IMR-90 (cell line): ENCODE results near the gene SH3RF2. TPM values are rescaled to one million over a fixed set of nuclear protein-coding genes. Genes with fewer than 3 reads are reported as not detected.

Source experiments
- ATAC-seq: fragments of 200-7000 bp; cut with Tn5 transposase; 2 replicates; pipeline ENCODE4 v1.9.1; 2020; ENCODE audit warnings: low read depth, mild to moderate bottlenecking, moderate library complexity
- BruUV-seq: library from RNA; stranded (reverse); fragments of 400-500 nt; replicated peaks from 2 replicates; lab custom pipeline; 2021; lab: Mats Ljungman, UMichigan
- CTCF ChIA-PET: fragments of 300-600 bp; formaldehyde crosslinking; extraction: SDS; loops from one replicate; lab custom pipeline; 2021; ENCODE audit warnings: antibody characterized with exemption; lab: Yijun Ruan, JAX
- POLR2A ChIA-PET: fragments of 300-600 bp; sonication (Branson Sonifier 250); formaldehyde crosslinking; loops from one replicate; lab custom pipeline; 2022; ENCODE audit warnings: antibody characterized with exemption; ENCODE audit not compliant: unreplicated experiment; lab: Charles Lee
- DNase-seq: peaks from one replicate; pipeline ENCODE4 v3.0.0; 2013
- H2AFZ ChIP-seq: replicated peaks from 2 replicates; pipeline ENCODE3; 2013; ENCODE audit warnings: low read length, mild to moderate bottlenecking; ENCODE audit not compliant: poor library complexity
- H2AK5ac ChIP-seq: 2 replicates; pipeline ENCODE4 v1.6.1; 2013; ENCODE audit warnings: low read depth, low read length, inconsistent platforms
- H2AK9ac ChIP-seq: replicated peaks from 2 replicates; pipeline ENCODE3; 2013; ENCODE audit warnings: mild to moderate bottlenecking, low read depth, low read length, moderate library complexity; ENCODE audit not compliant: poor library complexity
- H2BK120ac ChIP-seq: 2 replicates; pipeline ENCODE4 v1.6.1; 2013; ENCODE audit warnings: low read depth, low read length, inconsistent platforms
- H2BK15ac ChIP-seq: 3 replicates; pipeline ENCODE4 v1.6.1; 2013; ENCODE audit warnings: low read depth, low read length, inconsistent platforms
- H2BK20ac ChIP-seq: 2 replicates; pipeline ENCODE4 v1.6.1; 2013; ENCODE audit warnings: low read depth, mild to moderate bottlenecking, inconsistent platforms, low read length, moderate library complexity
- H2BK5ac ChIP-seq: 2 replicates; pipeline ENCODE4 v1.6.1; 2013; ENCODE audit warnings: mild to moderate bottlenecking, low read depth, low read length, inconsistent platforms; ENCODE audit not compliant: poor library complexity, severe bottlenecking
- H3K14ac ChIP-seq: replicated peaks from 2 replicates; pipeline ENCODE4 v1.6.1; 2013; ENCODE audit warnings: low read depth, low read length, inconsistent platforms
- H3K18ac ChIP-seq: 2 replicates; pipeline ENCODE4 v1.6.1; 2013; ENCODE audit warnings: low read depth, low read length, control low read depth
- H3K23ac ChIP-seq: 2 replicates; pipeline ENCODE4 v1.6.1; 2013; ENCODE audit warnings: low read depth, low read length, inconsistent platforms
- H3K27ac ChIP-seq: 2 replicates; pipeline ENCODE4 v1.5.1; 2013; ENCODE audit warnings: mild to moderate bottlenecking, control low read depth, low read length; ENCODE audit not compliant: insufficient read depth
- H3K27me3 ChIP-seq: 2 replicates; pipeline ENCODE4 v1.6.1; 2013; ENCODE audit warnings: low read length; ENCODE audit not compliant: control insufficient read depth, insufficient read depth
- H3K36me3 ChIP-seq: 2 replicates; pipeline ENCODE4 v1.6.1; 2013; ENCODE audit warnings: low read length, mixed read lengths; ENCODE audit not compliant: control insufficient read depth, insufficient read depth
- H3K4ac ChIP-seq: 2 replicates; pipeline ENCODE4 v1.6.1; 2013; ENCODE audit warnings: low read depth, low read length, inconsistent platforms
- H3K4me1 ChIP-seq: 2 replicates; pipeline ENCODE4 v1.6.1; 2013; ENCODE audit warnings: low read length, mixed read lengths; ENCODE audit not compliant: control insufficient read depth, insufficient read depth
- H3K4me2 ChIP-seq: 2 replicates; pipeline ENCODE4 v1.6.1; 2013; ENCODE audit warnings: low read depth, mild to moderate bottlenecking, control low read depth, low read length, moderate library complexity
- H3K4me3 ChIP-seq: 2 replicates; pipeline ENCODE4 v1.5.1; 2013; ENCODE audit warnings: low read depth, mild to moderate bottlenecking, control low read depth, low read length, moderate library complexity; ENCODE audit not compliant: insufficient read depth
- H3K56ac ChIP-seq: 2 replicates; pipeline ENCODE4 v1.6.1; 2013; ENCODE audit warnings: low read length, inconsistent platforms; ENCODE audit not compliant: insufficient read depth; ENCODE audit errors: extremely low read depth
- H3K79me1 ChIP-seq, 2 experiments: 2 replicates each; pipeline ENCODE4 v1.6.1; 2013; ENCODE audit warnings: low read length in 2 of 2, inconsistent platforms in 1 of 2, low read depth in 1 of 2
- H3K9ac ChIP-seq: 2 replicates; pipeline ENCODE4 v1.6.1; 2013; ENCODE audit warnings: low read depth, low read length, control low read depth
- H3K9me1 ChIP-seq: 2 replicates; pipeline ENCODE4 v1.6.1; 2013; ENCODE audit warnings: low read length, inconsistent platforms; ENCODE audit not compliant: insufficient read depth
- H3K9me3 ChIP-seq: 2 replicates; pipeline ENCODE4 v1.6.1; 2013; ENCODE audit warnings: low read length; ENCODE audit not compliant: control insufficient read depth, insufficient read depth
- H4K20me1 ChIP-seq: 2 replicates; pipeline ENCODE4 v1.6.1; 2013; ENCODE audit warnings: low read length, inconsistent platforms; ENCODE audit not compliant: insufficient read depth
- H4K5ac ChIP-seq: 2 replicates; pipeline ENCODE4 v1.6.1; 2013; ENCODE audit warnings: mild to moderate bottlenecking, low read depth, low read length, control low read depth
- H4K8ac ChIP-seq, 2 experiments: 2 replicates each; pipeline ENCODE4 v1.6.1; 2013; ENCODE audit warnings: low read depth in 2 of 2, low read length in 2 of 2, control low read depth in 1 of 2, inconsistent platforms in 1 of 2
- H4K91ac ChIP-seq: 2 replicates; pipeline ENCODE4 v1.6.1; 2013; ENCODE audit warnings: low read depth, low read length, inconsistent platforms; ENCODE audit not compliant: insufficient read depth
- BHLHE40 ChIP-seq: fragments of 150-350 bp; IDR thresholded peaks from 2 replicates; pipeline ENCODE4 v1.6.1; 2016; ENCODE audit warnings: mild to moderate bottlenecking, low read depth, low read length
- CEBPB ChIP-seq: IDR thresholded peaks from 2 replicates; pipeline ENCODE4 v1.6.1; 2012; ENCODE audit warnings: low read depth, low read length, improper control_type of control experiment
- MAFK ChIP-seq: IDR thresholded peaks from 2 replicates; pipeline ENCODE4 v1.6.1; 2012; ENCODE audit warnings: low read depth, low read length, improper control_type of control experiment
- RAD21 ChIP-seq: IDR thresholded peaks from 2 replicates; pipeline ENCODE4 v1.6.1; 2012; ENCODE audit warnings: low read length, improper control_type of control experiment
- SMC3 ChIP-seq: fragments of 150-350 bp; IDR thresholded peaks from 2 replicates; pipeline ENCODE4 v1.6.1; 2016; ENCODE audit warnings: low read depth, mild to moderate bottlenecking, antibody characterized with exemption, low read length, moderate library complexity
- dilution Hi-C: fragments of 300-500 bp; cut with HindIII; formaldehyde crosslinking; loops from one replicate; pipeline ENCODE4 v1.14.3; 2018; ENCODE audit warnings: low sequenced_read_pairs; ENCODE audit not compliant: unreplicated experiment
- in situ Hi-C: fragments of 300-500 bp; cut with MboI; formaldehyde crosslinking; loops from 3 replicates; pipeline ENCODE4 v1.14.3; 2019; ENCODE audit warnings: low sequenced_read_pairs, inconsistent platforms, mixed read lengths
- intact Hi-C: fragments of 100-400 bp; cut with micrococcal nuclease; formaldehyde crosslinking; loops from 2 replicates; pipeline ENCODE4 v1.10.0; 2022
- polyA plus RNA-seq, 3 experiments: library from polyadenylated mRNA; depleted of rRNA; stranded (reverse); fragments of >200 nt; gene quantifications; 2 replicates each; pipeline ENCODE4 v1.2.3, GENCODE V29; 2012; ENCODE audit warnings: low replicate concordance in 1 of 3
- total RNA-seq: library from RNA; depleted of rRNA; stranded (reverse); fragments of >200 nt; gene quantifications from 2 replicates; pipeline ENCODE4 v1.2.3, GENCODE V29; 2012
- TF ChIP-seq, protein P1 (sequence below): conservative IDR thresholded peaks from 2 replicates; pipeline ENCODE4 v1.5.1; 2012; ENCODE audit warnings: mild to moderate bottlenecking, low read depth, low read length, improper control_type of control experiment

Gene SH3RF2
- total and polyA plus RNA-seq, 2 of the 4 experiments (the other 2 are of a cell fraction), result 1.3 to 1.7 TPM

DNA sequence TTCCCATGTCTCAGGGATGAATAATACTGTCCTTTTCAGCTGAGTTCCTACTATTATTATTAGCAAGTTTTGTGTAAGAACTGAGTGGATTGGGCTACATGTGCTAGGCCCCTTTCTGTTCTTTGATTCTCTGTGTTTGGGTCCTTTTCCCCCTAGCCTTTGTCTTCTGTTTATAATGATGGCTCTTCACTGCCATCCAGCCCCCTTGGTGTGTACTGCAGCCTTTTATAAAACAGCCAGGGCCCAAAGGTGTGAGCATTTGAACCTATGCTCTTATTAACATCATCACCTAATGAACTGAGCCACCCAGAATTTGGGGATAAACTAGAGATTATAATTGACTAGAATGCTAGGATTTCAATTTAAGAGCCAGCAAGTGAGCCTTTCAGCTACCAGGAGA is 116.4 kb downstream of the SH3RF2 start:
- Histone ChIP-seq H2AK9ac (no peak overlapping the region), H2BK20ac (no peak overlapping the region), H3K9me1 (no peaks in the 10 kb centered on the region), H3K4ac (no peak overlapping the region), H3K79me1 (no peaks in the 10 kb centered on the region), H4K91ac (no peak overlapping the region), H2BK120ac (no peak overlapping the region), H3K56ac (no peak overlapping the region), H2BK5ac (no peak overlapping the region), H3K14ac (no peak overlapping the region), H3K4me3 (no peak overlapping the region), H3K23ac (no peak overlapping the region), H3K4me1 (no peaks in the 10 kb centered on the region), H2AFZ (no peak overlapping the region), H4K8ac (no peak overlapping the region), H4K5ac (no peak overlapping the region), H3K27ac (no peak overlapping the region), H3K9ac (no peak overlapping the region), H3K4me2 (no peak overlapping the region), H3K36me3 (no peaks in the 10 kb centered on the region), H4K20me1 (no peaks in the 10 kb centered on the region), H2AK5ac (no peak overlapping the region), H3K18ac (no peak overlapping the region), H2BK15ac (no peak overlapping the region), H3K27me3 (peaks cover 2% of the 10 kb centered on the region; the same call in 1 of the 2 replicates), H3K9me3 (no peaks in the 10 kb centered on the region)
- dilution Hi-C loops, result no loop called here
- BruUV-seq, result no TSS peak
- ChIA-PET POLR2A (no interaction called here), CTCF (interaction anchor here (0.7 kb wide), 1 partner anchor 51 kb away, joined by 3 read pairs; no protein-coding TSS in a partner anchor)
- DNase-seq (no peak), ATAC-seq (no peak)
- intact Hi-C loops, result no loop called here
- in situ Hi-C loops, result loop anchor here (10.0 kb wide), 3 partner anchors 218 to 1848 kb away; partner anchors contain the start of gene PRELID2
- TF ChIP-seq BHLHE40, result no peak
- TF ChIP-seq, protein P1, sequence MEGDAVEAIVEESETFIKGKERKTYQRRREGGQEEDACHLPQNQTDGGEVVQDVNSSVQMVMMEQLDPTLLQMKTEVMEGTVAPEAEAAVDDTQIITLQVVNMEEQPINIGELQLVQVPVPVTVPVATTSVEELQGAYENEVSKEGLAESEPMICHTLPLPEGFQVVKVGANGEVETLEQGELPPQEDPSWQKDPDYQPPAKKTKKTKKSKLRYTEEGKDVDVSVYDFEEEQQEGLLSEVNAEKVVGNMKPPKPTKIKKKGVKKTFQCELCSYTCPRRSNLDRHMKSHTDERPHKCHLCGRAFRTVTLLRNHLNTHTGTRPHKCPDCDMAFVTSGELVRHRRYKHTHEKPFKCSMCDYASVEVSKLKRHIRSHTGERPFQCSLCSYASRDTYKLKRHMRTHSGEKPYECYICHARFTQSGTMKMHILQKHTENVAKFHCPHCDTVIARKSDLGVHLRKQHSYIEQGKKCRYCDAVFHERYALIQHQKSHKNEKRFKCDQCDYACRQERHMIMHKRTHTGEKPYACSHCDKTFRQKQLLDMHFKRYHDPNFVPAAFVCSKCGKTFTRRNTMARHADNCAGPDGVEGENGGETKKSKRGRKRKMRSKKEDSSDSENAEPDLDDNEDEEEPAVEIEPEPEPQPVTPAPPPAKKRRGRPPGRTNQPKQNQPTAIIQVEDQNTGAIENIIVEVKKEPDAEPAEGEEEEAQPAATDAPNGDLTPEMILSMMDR, result peak; percentile 27; the same call in 1 of the 2 replicates
- peak; percentile 29; the same call in 1 of the 2 replicates for TF ChIP-seq RAD21
- no peak for TF ChIP-seq SMC3
- no peak for TF ChIP-seq MAFK
- TF ChIP-seq CEBPB, result no peak
